OCI-M2 (cell line): Measurements from ENCODE around the gene CTPS1.

Source experiments
- DNase-seq: peaks from one replicate; lab custom pipeline; 2025; ENCODE audit not compliant: unreplicated experiment; lab: John Stamatoyannopoulos, UW

The CTPS1 gene

GRCh38 chr1:41022424-41022823 is 42.9 kb downstream of the CTPS1 start:
- DNase-seq: no peak

- no peak for DNase-seq
These were observed 43.9 kb downstream of the CTPS1 start for GRCh38 chr1:41023279-41023990.

DNA sequence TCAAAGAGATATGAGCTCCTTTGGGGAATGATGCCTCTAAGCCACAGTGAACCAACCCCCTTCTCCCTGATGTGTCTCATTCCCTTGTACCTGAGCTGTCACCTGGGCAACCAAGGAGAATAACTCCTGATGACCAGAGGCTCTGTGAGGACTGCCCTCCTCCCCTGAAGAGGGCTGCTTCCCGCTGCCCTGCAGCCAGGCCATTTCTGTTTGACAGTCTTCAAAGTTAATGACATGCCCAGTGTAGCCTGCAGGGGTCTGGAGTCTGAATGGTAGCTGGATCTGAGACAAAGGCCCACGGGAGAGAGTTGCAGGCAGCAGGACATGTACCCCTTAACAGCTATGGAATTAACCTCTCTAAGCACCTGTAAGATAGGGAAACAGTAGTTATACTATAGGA is 45.5 kb downstream of the CTPS1 start:
- no peak for DNase-seq

DNA sequence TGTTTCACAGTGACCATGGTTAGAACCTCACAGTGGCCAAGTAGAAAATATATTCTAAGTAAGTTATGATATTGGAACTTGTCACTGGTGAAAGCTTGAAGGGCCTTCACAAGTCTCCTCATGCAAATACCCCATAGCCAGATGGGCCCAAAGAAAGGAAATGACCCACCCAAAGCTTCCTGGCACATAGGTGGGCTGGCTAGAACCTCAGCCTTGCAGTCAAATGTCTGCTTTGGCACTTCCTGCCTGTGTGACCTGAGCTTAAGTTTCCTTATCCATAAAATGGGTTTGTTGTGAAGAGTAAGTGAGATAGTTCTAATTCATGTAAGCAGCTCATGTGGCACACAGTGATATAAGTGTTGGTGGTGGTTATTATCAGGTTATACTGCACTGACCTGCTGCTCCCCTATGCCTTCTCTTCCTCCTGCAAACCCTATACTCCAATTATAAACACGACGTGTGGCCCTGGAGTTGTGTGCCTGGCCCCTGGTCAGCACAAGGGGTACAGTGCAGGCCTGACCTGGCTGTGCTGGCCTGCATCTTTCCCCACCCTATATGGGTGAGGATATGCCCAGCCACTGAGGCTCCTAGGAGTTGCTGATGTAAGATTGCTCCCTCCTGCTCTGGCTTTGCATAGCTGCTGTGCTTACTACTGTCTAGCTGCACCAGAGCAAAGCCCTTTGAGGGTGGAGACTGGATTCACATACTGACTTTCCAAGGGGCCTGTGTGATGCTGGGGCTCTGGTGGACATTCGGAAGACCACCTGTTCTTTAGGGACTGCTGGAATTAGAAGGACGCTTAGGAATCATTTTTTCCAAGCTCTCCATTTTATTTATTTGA is 46.7 kb downstream of the CTPS1 start:
- DNase-seq: no peak

DNA sequence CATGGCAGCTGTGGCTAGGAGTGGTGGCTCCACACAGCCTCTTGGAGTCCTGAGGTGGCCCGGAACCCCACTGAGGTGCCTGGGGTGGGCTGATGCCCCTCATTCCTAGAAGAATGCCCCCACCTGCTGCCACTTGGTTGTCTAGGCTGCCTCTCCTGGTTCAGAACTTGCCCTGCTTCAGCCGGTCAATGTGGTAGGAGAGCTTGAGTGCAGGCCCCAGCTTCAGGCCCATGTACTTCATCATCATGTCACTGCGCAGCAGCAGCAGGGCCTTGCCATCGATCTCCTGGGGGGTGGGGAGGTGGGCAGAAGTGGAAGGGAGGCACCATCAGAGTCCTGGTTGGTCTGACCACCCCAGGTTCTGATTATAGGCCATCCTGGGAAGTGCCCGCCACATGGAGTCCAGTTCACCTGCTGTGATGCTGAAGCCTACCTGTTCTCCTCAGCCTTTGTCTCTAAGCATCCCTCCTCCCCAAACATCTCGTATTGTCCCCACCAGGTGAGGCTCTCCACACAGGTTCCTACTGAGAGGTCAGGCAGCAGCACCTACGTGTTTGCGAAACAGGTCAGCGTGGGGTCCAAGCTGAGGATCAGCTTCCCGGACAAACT is 48.6 kb downstream of the CTPS1 start:
- DNase-seq: no peak

- DNase-seq: no peak
These were observed 51.5 kb downstream of the CTPS1 start for GRCh38 chr1:41030872-41031616.

DNA sequence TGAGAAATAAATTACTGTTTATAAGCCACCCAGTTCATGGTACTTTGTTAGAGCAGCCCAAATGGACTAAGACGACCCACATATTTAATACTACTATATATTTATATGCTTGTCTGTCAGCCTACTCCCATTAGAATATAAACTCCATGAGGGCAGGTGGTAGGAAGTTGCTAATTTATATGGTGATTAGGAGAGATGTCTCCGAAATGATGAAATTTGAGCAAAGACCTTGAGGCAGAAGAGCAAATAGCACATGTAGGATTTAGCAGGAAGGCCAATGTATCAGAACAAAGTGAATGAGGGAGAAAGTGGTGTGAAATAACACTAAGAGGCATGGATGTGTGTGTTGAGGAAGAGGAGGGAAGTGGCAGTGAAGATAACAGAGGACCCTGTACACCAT is 52.7 kb downstream of the CTPS1 start:
- no peak for DNase-seq

- no peak for DNase-seq
These were observed 53.8 kb downstream of the CTPS1 start for GRCh38 chr1:41033272-41033671.

DNA sequence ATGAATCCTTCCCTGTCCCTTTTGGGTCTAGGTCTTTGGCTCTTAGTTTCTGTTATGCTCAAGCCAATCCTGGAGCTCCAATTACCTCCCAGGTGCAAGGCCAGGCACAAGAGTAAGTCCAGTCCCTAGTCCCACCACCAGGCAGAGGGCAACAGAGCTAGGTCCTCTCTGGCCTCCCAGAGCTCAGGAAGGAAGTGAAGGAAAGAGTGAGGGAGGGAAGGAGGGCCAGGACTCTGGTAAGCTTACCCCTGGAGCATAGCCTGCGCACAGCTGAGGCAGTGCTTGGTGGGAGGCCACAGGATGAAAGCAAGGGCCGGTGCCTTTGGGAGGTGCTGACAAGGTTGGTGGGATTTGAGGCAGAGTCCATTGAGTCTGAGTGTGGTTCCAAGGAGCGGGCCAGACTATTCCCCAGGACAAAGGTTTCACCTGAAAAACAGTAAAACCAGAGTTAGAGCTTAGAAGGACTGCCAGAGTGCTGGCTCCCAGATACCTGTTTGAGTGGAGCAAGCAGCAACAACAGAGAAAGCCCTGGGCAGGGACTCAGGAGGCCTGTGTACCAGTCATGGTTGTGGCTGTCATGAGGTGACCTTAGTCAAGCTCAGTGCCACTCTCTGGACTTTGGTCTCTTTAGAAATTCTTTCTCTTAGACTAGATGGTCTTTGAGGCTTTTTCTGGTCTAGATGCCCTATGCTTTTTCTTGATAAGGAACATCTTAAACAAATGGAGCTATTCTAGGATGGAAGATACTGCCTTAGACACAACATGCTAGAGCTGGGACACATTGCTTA is 57.8 kb downstream of the CTPS1 start:
- no peak for DNase-seq

DNA sequence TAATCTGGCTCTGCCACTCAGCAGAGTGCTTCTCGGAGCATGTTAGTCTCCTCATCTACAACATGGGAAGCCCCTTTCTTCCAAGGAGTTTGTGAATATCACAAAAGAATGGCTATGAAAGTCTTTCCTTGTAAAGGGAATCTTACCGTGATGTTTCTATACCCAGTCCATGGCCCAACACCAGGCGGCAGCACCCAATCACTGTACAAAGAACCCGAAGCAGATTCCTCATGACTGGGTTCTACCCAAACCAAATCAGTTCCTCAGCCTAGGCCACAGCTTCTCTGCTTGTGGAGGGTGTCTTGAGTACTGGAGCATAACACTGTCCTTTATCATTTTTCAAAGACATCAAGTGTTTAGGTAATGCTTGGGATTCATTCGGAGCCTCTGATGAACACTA is 58.6 kb downstream of the CTPS1 start:
- DNase-seq: no peak

- DNase-seq: no peak
These were observed 62.2 kb downstream of the CTPS1 start for GRCh38 chr1:41041614-41042270.

DNA sequence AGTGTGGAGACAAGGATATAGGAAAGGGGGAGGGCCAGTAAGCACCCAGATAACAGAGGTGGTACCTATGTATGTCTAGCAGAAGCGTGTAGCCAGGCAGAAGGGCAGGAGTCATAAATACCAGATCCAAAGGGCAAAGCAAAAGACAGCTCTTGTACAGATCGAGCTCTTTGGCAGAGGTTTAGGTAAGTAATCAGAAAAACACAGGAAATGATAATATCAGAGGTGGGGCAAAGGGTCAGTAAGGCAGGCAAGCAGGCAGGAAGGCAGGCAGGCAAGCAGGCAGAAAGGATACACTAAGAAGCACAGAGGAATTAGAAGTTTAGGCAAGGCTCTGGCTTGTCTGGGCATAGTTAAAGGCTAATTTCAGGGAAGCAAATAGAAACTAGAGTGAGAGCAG is 64.7 kb downstream of the CTPS1 start:
- DNase-seq: no peak

DNA sequence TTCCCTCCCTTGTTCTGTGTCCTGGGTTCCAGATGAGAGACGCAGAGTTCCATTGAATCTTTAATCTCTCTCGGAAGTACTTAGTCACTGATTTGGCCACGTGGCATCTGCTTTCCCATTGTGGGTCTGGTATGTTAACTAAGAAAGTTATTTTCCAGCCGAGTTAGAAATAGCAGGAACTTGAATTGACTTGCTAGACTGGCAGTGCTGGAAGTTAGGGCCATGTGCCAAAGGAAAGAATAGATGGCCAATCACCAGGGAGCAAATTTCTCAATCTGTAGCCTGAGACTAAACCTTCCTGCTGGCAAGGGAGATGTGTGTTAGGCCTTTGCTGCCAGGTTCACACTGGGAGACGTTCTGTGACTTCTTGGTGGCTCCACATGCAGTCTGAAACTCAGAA is 66.2 kb downstream of the CTPS1 start:
- no peak for DNase-seq

DNA sequence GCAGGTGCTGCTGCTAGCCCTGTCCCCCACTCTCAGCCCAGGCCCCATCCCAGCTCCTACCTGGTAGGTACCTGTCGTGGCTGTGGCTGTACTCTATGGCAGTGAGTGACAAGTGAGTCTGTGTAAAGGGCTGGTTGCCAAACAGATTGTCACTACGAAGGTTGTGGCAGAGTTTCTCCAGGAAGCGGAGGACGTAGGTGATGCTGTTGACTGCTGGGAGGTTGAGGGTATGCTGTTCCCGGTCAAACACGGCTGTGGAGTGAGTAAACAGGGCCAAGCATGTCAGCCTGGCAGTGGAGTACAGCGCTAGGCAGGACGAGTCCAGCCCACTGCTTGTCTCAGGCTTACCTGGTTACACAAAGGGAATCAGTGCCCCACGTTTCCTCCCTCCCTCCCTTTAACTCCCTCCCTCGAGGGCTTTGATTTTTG is 66.9 kb downstream of the CTPS1 start:
- DNase-seq: no peak

DNA sequence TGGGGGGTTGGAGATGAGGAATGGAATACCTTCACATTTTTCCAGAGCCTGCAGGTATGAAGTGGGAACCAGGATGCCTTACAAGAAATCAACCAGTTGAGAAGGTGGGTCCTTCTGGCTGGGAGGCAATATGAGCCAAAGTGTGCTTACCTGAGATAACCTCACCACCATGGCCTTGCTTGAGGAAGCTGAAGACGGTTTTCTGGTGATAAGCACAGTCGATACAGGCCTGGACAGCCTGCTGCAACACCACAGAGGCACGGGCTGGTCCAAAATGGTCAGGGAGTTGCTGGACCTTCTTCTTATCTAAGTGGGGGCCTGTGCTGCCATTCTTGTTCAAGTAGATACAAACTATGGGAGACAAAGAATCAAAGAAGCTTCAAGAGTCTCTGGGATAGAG is 69.0 kb downstream of the CTPS1 start:
- no peak for DNase-seq

DNA sequence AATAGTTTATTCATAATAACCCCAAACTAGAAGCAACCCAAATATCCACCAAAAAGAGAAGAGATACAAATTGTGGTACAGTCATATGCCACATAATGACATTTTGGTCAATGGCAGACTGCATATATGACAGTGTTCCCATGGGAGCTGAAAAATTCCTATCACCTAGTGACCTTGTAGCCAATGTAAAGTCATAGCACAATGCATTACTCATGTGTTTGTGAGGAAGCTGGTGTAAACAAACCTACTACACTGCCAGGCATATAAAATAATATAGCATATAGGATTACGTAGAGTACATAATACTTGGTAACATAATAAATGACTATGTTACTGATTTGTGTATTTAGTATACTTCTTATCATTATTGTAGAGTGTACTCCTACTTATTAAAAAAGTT is 71.5 kb downstream of the CTPS1 start:
- no peak for DNase-seq

DNA sequence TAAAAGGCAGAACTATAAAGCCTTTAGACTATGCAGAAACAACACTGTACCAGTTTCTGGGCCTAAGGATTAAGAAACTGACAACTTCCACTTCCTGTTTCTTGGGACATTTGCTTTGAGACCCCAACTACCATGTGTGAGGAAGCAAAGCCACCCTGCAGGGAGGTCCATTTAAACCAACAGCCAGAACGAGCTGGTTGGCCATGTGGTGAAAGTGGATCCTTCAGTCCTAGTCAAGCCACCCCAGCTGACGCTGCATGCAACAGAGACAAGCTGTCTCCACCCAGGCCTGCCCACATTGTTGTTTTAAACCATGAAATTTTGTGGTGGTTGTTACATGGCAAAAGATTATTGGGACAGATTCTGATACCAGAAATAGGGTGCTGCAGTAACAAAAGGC is 73.8 kb downstream of the CTPS1 start:
- DNase-seq: no peak

DNA sequence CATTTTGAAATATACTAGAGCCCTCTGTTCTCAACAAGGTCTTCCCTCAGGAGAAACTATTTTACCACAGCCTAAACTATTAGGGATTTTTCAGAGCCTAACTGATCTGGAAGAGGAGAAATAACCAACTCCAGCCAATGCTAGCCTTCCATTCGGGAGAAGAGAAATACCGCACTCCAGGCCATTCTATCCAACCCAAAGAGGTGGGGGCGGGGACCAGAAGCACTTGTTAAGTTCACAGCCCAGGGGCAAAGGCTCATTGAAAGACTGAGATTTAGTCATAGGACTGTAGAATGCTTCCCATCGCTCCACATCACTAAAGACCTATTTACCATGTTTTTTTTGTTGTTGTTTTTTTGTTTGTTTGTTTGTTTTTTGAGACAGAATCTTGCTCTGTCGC is 77.4 kb downstream of the CTPS1 start:
- DNase-seq: no peak
